Limb (tissue), 2 donors: ENCODE data around the gene KIF6.

Source experiments
- DNase-seq, 2 donors: peaks; one replicate each; pipeline ENCODE4 v3.0.0-alpha.2; 2016; ENCODE audit errors: extremely low spot score in 2 of 2

KIF6 gene

GRCh38 chr6:39602601-39603519 is 122.3 kb downstream of the KIF6 start:
- DNase-seq: no peak

GRCh38 chr6:39599973-39600372 is 125.2 kb downstream of the KIF6 start:
- DNase-seq: no peak

GRCh38 chr6:39599341-39599740 is 125.9 kb downstream of the KIF6 start:
- no peak for DNase-seq

- DNase-seq: no peak
These were observed 130.9 kb downstream of the KIF6 start for GRCh38 chr6:39594285-39594684.

- DNase-seq: no peak
These were observed 131.6 kb downstream of the KIF6 start for GRCh38 chr6:39593646-39594045.

GRCh38 chr6:39590871-39591393 is 134.3 kb downstream of the KIF6 start:
- no peak for DNase-seq

- DNase-seq: no peak
These were observed 138.1 kb downstream of the KIF6 start for GRCh38 chr6:39587080-39587479.

- DNase-seq: no peak
These were observed 139.6 kb downstream of the KIF6 start for GRCh38 chr6:39585641-39586040.

GRCh38 chr6:39577446-39578165 is 147.6 kb downstream of the KIF6 start:
- DNase-seq: no peak

GRCh38 chr6:39576556-39577303 is 148.5 kb downstream of the KIF6 start:
- DNase-seq: no peak

- no peak for DNase-seq
These were observed 150.2 kb downstream of the KIF6 start for GRCh38 chr6:39574991-39575390.

GRCh38 chr6:39573541-39573940 is 151.7 kb downstream of the KIF6 start:
- no peak for DNase-seq

- no peak for DNase-seq
These were observed 152.4 kb downstream of the KIF6 start for GRCh38 chr6:39572661-39573340.

GRCh38 chr6:39568896-39569295 is 156.3 kb downstream of the KIF6 start:
- DNase-seq: no peak

GRCh38 chr6:39567091-39567490 is 158.1 kb downstream of the KIF6 start:
- no peak for DNase-seq

- no peak for DNase-seq
These were observed 158.8 kb downstream of the KIF6 start for GRCh38 chr6:39566456-39566855.

GRCh38 chr6:39565956-39566355 is 159.3 kb downstream of the KIF6 start:
- no peak for DNase-seq

- DNase-seq: no peak
These were observed 161.5 kb downstream of the KIF6 start for GRCh38 chr6:39563566-39564311.

- no peak for DNase-seq
These were observed 163.5 kb downstream of the KIF6 start for GRCh38 chr6:39561536-39562266.

GRCh38 chr6:39560915-39561314 is 164.3 kb downstream of the KIF6 start:
- no peak for DNase-seq
